K562 (cell line): ENCODE data around the gene SLC30A10. TPM values are rescaled to one million over a fixed set of nuclear protein-coding genes. Genes with fewer than 3 reads are reported as not detected.

Source experiments
- ATAC-seq: fragments of 200-7000 bp; cut with Tn5 transposase; 3 replicates; pipeline ENCODE4 v1.9.1; 2020; ENCODE audit warnings: moderate library complexity
- BruUV-seq: library from RNA; stranded (reverse); fragments of 400-500 nt; replicated peaks from 2 replicates; lab custom pipeline; 2021; lab: Mats Ljungman, UMichigan
- CTCF ChIA-PET: fragments of 300-600 bp; formaldehyde crosslinking; extraction: SDS; loops from one replicate; lab custom pipeline; 2021; ENCODE audit warnings: low intra/inter-chr PET ratio; lab: Yijun Ruan, JAX
- POLR2A ChIA-PET: fragments of 300-600, 350-650 bp; sonication (Branson Sonifier 250); formaldehyde crosslinking; extraction: SDS; loops from one replicate; lab custom pipeline; 2021; ENCODE audit warnings: antibody characterized with exemption, inconsistent platforms; lab: Yijun Ruan, JAX
- DNase-seq, 4 experiments: peaks; one replicate each; pipeline versions ENCODE4 v3.0.0 to v3.0.0-alpha.2; 2011 to 2018; ENCODE audit warnings: low spot score in 3 of 4, mixed read lengths in 3 of 4; ENCODE audit errors: extremely low read depth in 1 of 4
- FAIRE-seq: peaks from 2 replicates; lab custom pipeline; 2011; peaks lifted over from hg19 to GRCh38; lab: Jason Lieb, UNC
- H2AFZ ChIP-seq: 2 replicates; pipeline ENCODE4 v1.6.0; 2011; ENCODE audit warnings: low read depth, low read length, control low read depth, inconsistent platforms
- H3K27ac ChIP-seq: fragments of 200-600 bp; 3 replicates; pipeline ENCODE4 v1.8.0; 2011; ENCODE audit warnings: low read depth, mild to moderate bottlenecking, control low read depth, inconsistent platforms, low read length, moderate library complexity, mixed read lengths; ENCODE audit errors: extremely low read depth
- H3K27me3 ChIP-seq, 2 experiments: fragments of 300-600 bp in 1 of 2; 2 replicates in 1 of 2; 3 replicates in 1 of 2; pipeline versions ENCODE4 v1.6.0 to v1.8.0; 2011; ENCODE audit warnings: inconsistent platforms in 2 of 2, low read length in 2 of 2, mild to moderate bottlenecking in 1 of 2, mixed read lengths in 1 of 2, moderate library complexity in 1 of 2; ENCODE audit not compliant: control insufficient read depth in 2 of 2, insufficient read depth in 2 of 2
- H3K36me3 ChIP-seq: fragments of 300-600 bp; 3 replicates; pipeline ENCODE4 v1.8.0; 2011; ENCODE audit warnings: mild to moderate bottlenecking, low read length, inconsistent platforms; ENCODE audit not compliant: control insufficient read depth, insufficient read depth
- H3K4me1 ChIP-seq, 2 experiments: fragments of 200-600 bp in 1 of 2; replicated peaks in 1 of 2; 2 replicates in 1 of 2; 3 replicates in 1 of 2; pipeline versions ENCODE4 v1.5.1 to v1.8.0; 2011; ENCODE audit warnings: inconsistent platforms in 2 of 2, low read length in 2 of 2, mild to moderate bottlenecking in 1 of 2, mixed read lengths in 1 of 2, moderate library complexity in 1 of 2; ENCODE audit not compliant: control insufficient read depth in 2 of 2, insufficient read depth in 2 of 2
- H3K4me2 ChIP-seq: 2 replicates; pipeline ENCODE4 v1.6.1; 2011; ENCODE audit warnings: low read length, control low read depth, inconsistent platforms, mixed read lengths; ENCODE audit not compliant: insufficient read depth
- H3K4me3 ChIP-seq: fragments of 200-600 bp; sonication (generic), shearing (Covaris generic); 2 replicates; pipeline ENCODE4 v1.5.1; 2016; ENCODE audit warnings: control low read depth, inconsistent platforms
- H3K79me2 ChIP-seq: fragments of 200-600 bp; 3 replicates; pipeline ENCODE4 v1.8.0; 2011; ENCODE audit warnings: low read length, inconsistent platforms; ENCODE audit not compliant: control insufficient read depth, insufficient read depth
- H3K9ac ChIP-seq, 2 experiments: 2 replicates each; pipeline versions ENCODE4 v1.6.0 to v1.6.1; 2011; ENCODE audit warnings: low read depth in 2 of 2, low read length in 2 of 2, control low read depth in 1 of 2, inconsistent platforms in 1 of 2, mild to moderate bottlenecking in 1 of 2, mixed read lengths in 1 of 2; ENCODE audit not compliant: insufficient read depth in 1 of 2
- H3K9me1 ChIP-seq: one replicate; pipeline ENCODE4 v1.6.0; 2011; ENCODE audit warnings: inconsistent platforms, mild to moderate bottlenecking, low read length, moderate library complexity; ENCODE audit not compliant: control insufficient read depth, insufficient read depth
- H3K9me3 ChIP-seq: replicated peaks from 2 replicates; pipeline ENCODE4 v1.5.1; 2011; ENCODE audit warnings: low read depth, low read length, inconsistent platforms; ENCODE audit not compliant: control insufficient read depth, insufficient read depth
- H4K20me1 ChIP-seq: replicated peaks from 2 replicates; pipeline ENCODE4 v1.6.1; 2011; ENCODE audit warnings: low read length, inconsistent platforms, mixed read lengths; ENCODE audit not compliant: control insufficient read depth, insufficient read depth
- ATF6 ChIP-seq: sonication (generic); formaldehyde crosslinking; IDR thresholded peaks from 2 replicates; pipeline ENCODE4 v1.4.0; 2020; ENCODE audit warnings: mild to moderate bottlenecking, missing genetic modification reagents
- CGGBP1 ChIP-seq: fragments of 250-450 bp; sonication (Bioruptor Pico); IDR thresholded peaks from 2 replicates; pipeline ENCODE4 v1.9.0; 2021; ENCODE audit warnings: mild to moderate bottlenecking
- HINFP ChIP-seq: fragments of 450-650 bp; conservative IDR thresholded peaks from 2 replicates; pipeline ENCODE4 v1.6.1; 2016; ENCODE audit warnings: missing genetic modification characterization, low read depth, mild to moderate bottlenecking, control low read depth, missing compliant biosample characterization
- MCM2 ChIP-seq: fragments of 450-650 bp; IDR thresholded peaks from 2 replicates; pipeline ENCODE4 v1.6.1; 2017; ENCODE audit warnings: low read depth, mild to moderate bottlenecking
- PCBP2 ChIP-seq: fragments of 200-400 bp; formaldehyde crosslinking; IDR thresholded peaks from 2 replicates; pipeline ENCODE4 v1.6.1; 2018; ENCODE audit warnings: low read length, low read depth, mild to moderate bottlenecking, moderate library complexity; ENCODE audit not compliant: poor library complexity, severe bottlenecking
- STAG1 ChIP-seq: sonication (generic); formaldehyde crosslinking; IDR thresholded peaks from 2 replicates; pipeline ENCODE4 v1.5.0; 2020; ENCODE audit warnings: missing genetic modification reagents, borderline replicate concordance
- THRA ChIP-seq: fragments of 450-650 bp; IDR thresholded peaks from 2 replicates; pipeline ENCODE4 v1.6.1; 2017; ENCODE audit warnings: mild to moderate bottlenecking, moderate library complexity
- TRIM28 ChIP-seq: fragments of 450-650 bp; IDR thresholded peaks from 2 replicates; pipeline ENCODE4 v1.6.1; 2017
- U2AF2 ChIP-seq: fragments of 200-400 bp; formaldehyde crosslinking; optimal IDR thresholded peaks from 2 replicates; pipeline ENCODE3; 2017; ENCODE audit warnings: low read depth, mild to moderate bottlenecking, low read length
- WHSC1 ChIP-seq: IDR thresholded peaks from one replicate; pipeline ENCODE4 v1.6.1; 2012; ENCODE audit warnings: low read length, control low read depth, inconsistent platforms
- ZBTB12 ChIP-seq: fragments of 250-450 bp; sonication (Bioruptor Pico); IDR thresholded peaks from 2 replicates; pipeline ENCODE4 v1.4.0; 2020
- ZNF232 ChIP-seq: sonication (generic); formaldehyde crosslinking; IDR thresholded peaks from 2 replicates; pipeline ENCODE4 v1.8.0; 2022; ENCODE audit warnings: mild to moderate bottlenecking, missing genetic modification reagents
- ZNF263 ChIP-seq: sonication (generic); formaldehyde crosslinking; IDR thresholded peaks from 2 replicates; pipeline ENCODE4 v1.8.0; 2022; ENCODE audit warnings: mild to moderate bottlenecking, missing genetic modification reagents, borderline replicate concordance
- ZNF695 ChIP-seq: fragments of 450-650 bp; formaldehyde crosslinking; IDR thresholded peaks from 2 replicates; pipeline ENCODE4 v1.4.0; 2020; ENCODE audit warnings: mild to moderate bottlenecking, moderate library complexity
- WGBS: fragments of 100-300 bp; shearing (Covaris generic); methylation state at CpG from one replicate; pipeline ENCODE4 v1.1.6; 2016; ENCODE audit warnings: low coverage, mixed read lengths; ENCODE audit not compliant: insufficient coverage; ENCODE audit errors: missing lambda C conversion rate; 5-methylcytosine and 5-hydroxymethylcytosine counted together
- in situ Hi-C: fragments of 300-500 bp; cut with MboI; formaldehyde crosslinking; loops from 4 replicates; pipeline ENCODE4 v1.15.0; 2018; ENCODE audit warnings: inconsistent platforms, mixed read lengths
- intact Hi-C: fragments of 100-400 bp; cut with micrococcal nuclease; formaldehyde crosslinking; loops from 2 replicates; pipeline ENCODE4 v1.14.2; 2022
- polyA plus RNA-seq, 8 experiments: library from polyadenylated mRNA; depleted of rRNA in 4 of 8; stranded (reverse) in 5 of 8; unstranded in 3 of 8; fragments of >200 nt; fragmentation: Nextera tagmentation in 2 of 8; fragmentation: Illumina TruSeq in 1 of 8; extraction: Ambion mirVana in 2 of 8; extraction: Trizol in 1 of 8; gene quantifications; 2 replicates each; pipeline versions ENCODE4 v1.2.1 to v1.2.3, GENCODE V29; 2011 to 2014; ENCODE audit warnings: inconsistent platforms in 1 of 8, missing spikeins in 1 of 8
- total RNA-seq, 7 experiments: library from RNA; depleted of rRNA in 6 of 7; stranded (reverse); fragments of >200 nt in 6 of 7; fragmentation: Illumina TruSeq in 2 of 7; extraction: Trizol in 2 of 7; gene quantifications; 2 replicates each; pipeline versions ENCODE4 v1.2.1 to v1.2.3, GENCODE V29; 2011 to 2021; ENCODE audit warnings: low replicate concordance in 1 of 7

Gene SLC30A10
- total and polyA plus RNA-seq, 9 of the 15 experiments (the other 6 are each of a cell fraction or from before 2014, with no cell fraction given): 2.6 to 11.3 (median 7.1) TPM

- TF ChIP-seq WHSC1: no peak
Observed at GRCh38 chr1:219917851-219918466, 10.4 kb downstream of the SLC30A10 start (continued).

GRCh38 chr1:219917281-219917680 is 11.1 kb downstream of the SLC30A10 start:
- ChIA-PET CTCF (no interaction called here), POLR2A (interaction anchor here (0.6 to 1.6 kb wide), 2 partner anchors 9 kb away, joined by 3 to 5 read pairs; no protein-coding TSS in a partner anchor)
- Histone ChIP-seq H3K4me2 (no peak overlapping the region), H3K9me1 (no peaks in the 10 kb centered on the region), H4K20me1 (no peaks in the 10 kb centered on the region), H3K79me2 (peaks cover 1% of the 10 kb centered on the region; the same call in 1 of the 3 replicates), H3K27ac (no peak overlapping the region), H3K36me3 (peaks cover 52% of the 10 kb centered on the region), H3K4me1 (no peaks in the 10 kb centered on the region; a peak in 3 of 5 replicates), H3K27me3 (no peaks in the 10 kb centered on the region), H3K9ac (no peak overlapping the region), H2AFZ (no peak overlapping the region), H3K4me3 (no peak overlapping the region), H3K9me3 (no peaks in the 10 kb centered on the region)
- in situ Hi-C loops: loop anchor here (10.0 kb wide), 1 partner anchor 612 kb away; no protein-coding TSS in a partner anchor
- no peak for ATAC-seq
- intact Hi-C loops: no loop called here
- no peak for FAIRE-seq
- DNase-seq: no peak
- BruUV-seq: no TSS peak
- 100% methylated on average over 1 of the region's 1 CpG for WGBS
- TF ChIP-seq HINFP: no peak
- TF ChIP-seq ZBTB12: no peak
- TF ChIP-seq MCM2: no peak
- no peak for TF ChIP-seq U2AF2
- no peak for TF ChIP-seq ZNF695 (CRISPR knock-in tag)
- TF ChIP-seq CGGBP1 (CRISPR knock-in tag): no peak
- TF ChIP-seq ATF6 (CRISPR knock-in tag): no peak
- TF ChIP-seq THRA: no peak
- no peak for TF ChIP-seq ZNF232 (CRISPR knock-in tag)
- TF ChIP-seq ZNF263 (CRISPR knock-in tag): no peak
- no peak for TF ChIP-seq STAG1 (CRISPR knock-in tag)
- no peak for TF ChIP-seq PCBP2
- no peak for TF ChIP-seq TRIM28
